Transverse colon (tissue), 4 donors: Measurements from ENCODE around the gene BBIP1.

Source experiments
- EP300 ChIP-seq: sonication (generic); formaldehyde crosslinking; IDR thresholded peaks from one replicate; pipeline ENCODE4 v1.6.1; 2017; ENCODE audit warnings: antibody characterized with exemption, low read depth
- POLR2A ChIP-seq: fragments of 450-650 bp; IDR thresholded peaks from one replicate; pipeline ENCODE4 v1.6.1; 2016; ENCODE audit warnings: antibody characterized with exemption, mild to moderate bottlenecking, moderate library complexity
- POLR2AphosphoS5 ChIP-seq, 3 donors: sonication (generic); formaldehyde crosslinking; IDR thresholded peaks; one replicate each; pipeline ENCODE4 v1.6.1; 2016; ENCODE audit warnings: antibody characterized with exemption in 3 of 3
- TF ChIP-seq, protein P1 (sequence below), 5 experiments: fragments of 200-600 bp in 3 of 5; fragments of 450-650 bp in 2 of 5; sonication (generic) in 3 of 5; IDR thresholded peaks; 1 replicate in 2 of 5; 2 replicates in 3 of 5; pipeline ENCODE4 v1.5.1; 2016 to 2017; ENCODE audit warnings: antibody characterized with exemption in 5 of 5, inconsistent platforms in 3 of 5, mild to moderate bottlenecking in 2 of 5, moderate library complexity in 1 of 5

DNA sequence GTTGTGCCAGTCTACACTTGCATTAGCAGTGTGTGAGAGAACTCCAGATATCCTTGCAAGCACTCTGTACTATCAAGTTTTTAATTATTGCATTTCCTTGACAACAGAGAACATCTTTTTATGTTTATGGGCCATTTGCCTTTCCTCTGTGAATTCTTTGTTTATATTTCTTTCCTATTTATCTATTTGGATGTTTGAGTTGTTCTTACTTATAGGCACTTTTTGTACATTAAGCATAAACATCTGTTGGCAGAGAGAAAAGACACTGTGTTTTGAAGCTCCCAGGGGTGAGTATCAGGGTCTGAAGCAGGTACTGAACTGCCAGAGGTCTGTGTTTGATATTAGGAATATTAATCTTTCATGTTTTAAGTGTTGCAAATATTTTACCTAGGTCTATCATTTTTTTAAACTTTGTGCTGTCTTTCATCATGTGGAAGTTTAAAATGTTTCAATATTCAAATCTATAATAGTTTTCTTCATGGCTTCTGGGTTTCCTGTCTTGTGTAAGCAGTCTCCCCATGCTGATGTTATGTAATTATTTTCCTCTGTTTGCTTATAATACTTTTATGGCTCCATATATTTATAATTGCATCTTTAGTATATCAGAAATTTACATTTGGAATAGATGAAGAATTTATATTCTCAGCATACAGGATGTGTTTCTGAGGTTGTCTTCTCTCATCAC is 64.9 kb downstream of the BBIP1 start:
- TF ChIP-seq EP300 (no peak), POLR2A (no peak), POLR2AphosphoS5 (IDR thresholded peaks at IDR 0.05) (no peak)
- TF ChIP-seq, protein P1, sequence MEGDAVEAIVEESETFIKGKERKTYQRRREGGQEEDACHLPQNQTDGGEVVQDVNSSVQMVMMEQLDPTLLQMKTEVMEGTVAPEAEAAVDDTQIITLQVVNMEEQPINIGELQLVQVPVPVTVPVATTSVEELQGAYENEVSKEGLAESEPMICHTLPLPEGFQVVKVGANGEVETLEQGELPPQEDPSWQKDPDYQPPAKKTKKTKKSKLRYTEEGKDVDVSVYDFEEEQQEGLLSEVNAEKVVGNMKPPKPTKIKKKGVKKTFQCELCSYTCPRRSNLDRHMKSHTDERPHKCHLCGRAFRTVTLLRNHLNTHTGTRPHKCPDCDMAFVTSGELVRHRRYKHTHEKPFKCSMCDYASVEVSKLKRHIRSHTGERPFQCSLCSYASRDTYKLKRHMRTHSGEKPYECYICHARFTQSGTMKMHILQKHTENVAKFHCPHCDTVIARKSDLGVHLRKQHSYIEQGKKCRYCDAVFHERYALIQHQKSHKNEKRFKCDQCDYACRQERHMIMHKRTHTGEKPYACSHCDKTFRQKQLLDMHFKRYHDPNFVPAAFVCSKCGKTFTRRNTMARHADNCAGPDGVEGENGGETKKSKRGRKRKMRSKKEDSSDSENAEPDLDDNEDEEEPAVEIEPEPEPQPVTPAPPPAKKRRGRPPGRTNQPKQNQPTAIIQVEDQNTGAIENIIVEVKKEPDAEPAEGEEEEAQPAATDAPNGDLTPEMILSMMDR (IDR thresholded peaks at IDR 0.05), result no peak
